A549 (cell line): ENCODE measurements around the gene PIK3CA. TPM values are rescaled to one million over a fixed set of nuclear protein-coding genes. Genes with fewer than 3 reads are reported as not detected.
"Not testable (repeated sequence)": the region's sequence is repeated elsewhere in the genome, so short reads cannot be mapped to it uniquely, and the experiment has no call there.

ENCODE experiments used
- ATAC-seq, 2 experiments: fragments of 200-7000 bp in 1 of 2; fragments of >200 bp in 1 of 2; cut with Nextera tagmentation in 1 of 2; cut with Tn5 transposase in 1 of 2; 3 replicates each; pipeline versions ENCODE4 v1.8.0 to v1.9.1; 2018 to 2020; ENCODE audit warnings: mild to moderate bottlenecking in 1 of 2, moderate library complexity in 1 of 2
- CTCF ChIA-PET: fragments of 300-600 bp; sonication (Branson Sonifier 250); formaldehyde crosslinking; extraction: SDS; loops from one replicate; lab custom pipeline; 2021; ENCODE audit warnings: antibody characterized with exemption, inconsistent platforms; lab: Yijun Ruan, JAX
- POLR2A ChIA-PET: fragments of 350-600 bp; formaldehyde crosslinking; extraction: SDS; loops from one replicate; lab custom pipeline; 2021; ENCODE audit warnings: antibody characterized with exemption, inconsistent platforms; lab: Yijun Ruan, JAX
- DNase-seq, 2 experiments: peaks; one replicate each; pipeline versions ENCODE4 v3.0.0 to v3.0.0-alpha.2; 2011 to 2016; ENCODE audit warnings: low read depth in 1 of 2, low spot score in 1 of 2
- FAIRE-seq: peaks from 2 replicates; lab custom pipeline; 2011; peaks lifted over from hg19 to GRCh38; lab: Jason Lieb, UNC
- H3K27ac ChIP-seq, 2 experiments: fragments of >200 bp; sonication (Bioruptor Twin); formaldehyde crosslinking; 3 replicates each; pipeline ENCODE4 v1.5.1; 2016 to 2017
- H3K4me1 ChIP-seq: fragments of >200 bp; sonication (Bioruptor Twin); formaldehyde crosslinking; 3 replicates; pipeline ENCODE4 v1.6.1; 2016
- H3K4me2 ChIP-seq: fragments of >200 bp; sonication (Bioruptor Twin); formaldehyde crosslinking; 3 replicates; pipeline ENCODE4 v1.6.1; 2016
- H3K4me3 ChIP-seq: fragments of >200 bp; sonication (Bioruptor Twin); formaldehyde crosslinking; 3 replicates; pipeline ENCODE4 v1.5.1; 2016
- H3K9me3 ChIP-seq: fragments of >200 bp; sonication (Bioruptor Twin); formaldehyde crosslinking; 3 replicates; pipeline ENCODE4 v1.6.1; 2016
- ATOH8 ChIP-seq: fragments of 250-450 bp; sonication (Bioruptor Pico); IDR thresholded peaks from 2 replicates; pipeline ENCODE4 v1.5.0; 2020; ENCODE audit warnings: low read depth, mild to moderate bottlenecking, moderate library complexity
- CBX8 ChIP-seq: fragments of 200-600 bp; sonication (generic); IDR thresholded peaks from 2 replicates; pipeline ENCODE4 v1.6.1; 2016
- CHD2 ChIP-seq: fragments of 150-350 bp; IDR thresholded peaks from 2 replicates; pipeline ENCODE4 v1.6.1; 2014; ENCODE audit warnings: low read length; ENCODE audit not compliant: partially characterized antibody
- CHD4 ChIP-seq: fragments of 200-600 bp; sonication (generic); IDR thresholded peaks from 2 replicates; pipeline ENCODE4 v1.6.1; 2016; ENCODE audit warnings: antibody characterized with exemption, mild to moderate bottlenecking, borderline replicate concordance
- CTCF ChIP-seq: fragments of >200 bp; sonication (Bioruptor Twin); formaldehyde crosslinking; IDR thresholded peaks from 3 replicates; pipeline ENCODE4 v1.5.1; 2016
- E2F6 ChIP-seq: IDR thresholded peaks from 2 replicates; pipeline ENCODE4 v1.6.1; 2012; ENCODE audit warnings: low read depth, borderline replicate concordance
- EHF ChIP-seq: fragments of 250-450 bp; sonication (Bioruptor Pico); IDR thresholded peaks from 2 replicates; pipeline ENCODE4 v1.5.0; 2020; ENCODE audit warnings: mild to moderate bottlenecking
- ELK1 ChIP-seq: fragments of 150-350 bp; IDR thresholded peaks from 2 replicates; pipeline ENCODE4 v1.6.1; 2014; ENCODE audit warnings: low read depth, mild to moderate bottlenecking, low read length
- EP300 ChIP-seq, 2 experiments: fragments of >200 bp; sonication (Bioruptor Twin); formaldehyde crosslinking; IDR thresholded peaks; 2 replicates in 1 of 2; 3 replicates in 1 of 2; pipeline ENCODE4 v1.6.1; 2016 to 2017
- ESRRA ChIP-seq: fragments of 150-350 bp; IDR thresholded peaks from 2 replicates; pipeline ENCODE4 v1.6.1; 2014; ENCODE audit warnings: mild to moderate bottlenecking, low read length, borderline replicate concordance
- FOXS1 ChIP-seq: fragments of 250-450 bp; sonication (Bioruptor Pico); IDR thresholded peaks from 2 replicates; pipeline ENCODE4 v1.5.0; 2020; ENCODE audit warnings: mild to moderate bottlenecking, moderate library complexity
- HDAC2 ChIP-seq: fragments of 200-600 bp; sonication (generic); IDR thresholded peaks from 2 replicates; pipeline ENCODE4 v1.6.1; 2016
- HES2 ChIP-seq: fragments of >200 bp; sonication (Bioruptor Twin); formaldehyde crosslinking; IDR thresholded peaks from 2 replicates; pipeline ENCODE4 v1.6.1; 2016
- HOXB5 ChIP-seq: fragments of 250-450 bp; sonication (Bioruptor Pico); IDR thresholded peaks from 2 replicates; pipeline ENCODE4 v1.5.0; 2020; ENCODE audit warnings: mild to moderate bottlenecking, moderate library complexity
- KDM5A ChIP-seq: fragments of 200-600 bp; sonication (generic); IDR thresholded peaks from 2 replicates; pipeline ENCODE4 v1.6.1; 2016; ENCODE audit warnings: antibody characterized with exemption, mild to moderate bottlenecking
- MAX ChIP-seq: IDR thresholded peaks from 2 replicates; pipeline ENCODE4 v1.6.1; 2012
- NFE2L2 ChIP-seq: fragments of 150-350 bp; conservative IDR thresholded peaks from 2 replicates; pipeline ENCODE4 v1.6.1; 2014; ENCODE audit warnings: low read length
- PHF8 ChIP-seq: fragments of 200-600 bp; sonication (generic); IDR thresholded peaks from 2 replicates; pipeline ENCODE4 v1.6.1; 2016; ENCODE audit warnings: low read depth, mild to moderate bottlenecking, antibody characterized with exemption, moderate library complexity, borderline replicate concordance
- POLR2A ChIP-seq: IDR thresholded peaks from 2 replicates; pipeline ENCODE4 v1.6.1; 2012; ENCODE audit warnings: mild to moderate bottlenecking, low read length
- RAD21 ChIP-seq, 2 experiments: fragments of >200 bp in 1 of 2; sonication (Bioruptor Twin) in 1 of 2; formaldehyde crosslinking in 1 of 2; IDR thresholded peaks in 1 of 2; conservative IDR thresholded peaks in 1 of 2; 2 replicates in 1 of 2; 3 replicates in 1 of 2; pipeline ENCODE4 v1.6.1; 2012 to 2018; ENCODE audit warnings: inconsistent platforms in 1 of 2
- RARB ChIP-seq: fragments of 250-450 bp; sonication (Bioruptor Pico); IDR thresholded peaks from 2 replicates; pipeline ENCODE4 v1.8.0; 2021; ENCODE audit warnings: mild to moderate bottlenecking, moderate library complexity
- RFX5 ChIP-seq: fragments of 450-650 bp; IDR thresholded peaks from 2 replicates; pipeline ENCODE4 v1.7.1; 2014; ENCODE audit warnings: antibody characterized with exemption, mild to moderate bottlenecking, moderate library complexity
- RNF2 ChIP-seq: fragments of 200-600 bp; sonication (generic); IDR thresholded peaks from 2 replicates; pipeline ENCODE4 v1.6.1; 2016; ENCODE audit warnings: low read depth, mild to moderate bottlenecking, antibody characterized with exemption, moderate library complexity, borderline replicate concordance
- SMC3 ChIP-seq: fragments of >200 bp; sonication (Bioruptor Twin); formaldehyde crosslinking; IDR thresholded peaks from 3 replicates; pipeline ENCODE4 v1.6.1; 2018; ENCODE audit warnings: inconsistent platforms
- SREBF2 ChIP-seq: fragments of 450-650 bp; IDR thresholded peaks from 2 replicates; pipeline ENCODE4 v1.6.1; 2014; ENCODE audit warnings: mild to moderate bottlenecking, moderate library complexity
- TFCP2L1 ChIP-seq: fragments of 250-450 bp; sonication (Bioruptor Pico); IDR thresholded peaks from 2 replicates; pipeline ENCODE4 v1.5.0; 2021; ENCODE audit warnings: mild to moderate bottlenecking
- ZFP36 ChIP-seq: fragments of 450-650 bp; IDR thresholded peaks from 2 replicates; pipeline ENCODE4 v1.6.1; 2014; ENCODE audit warnings: borderline replicate concordance; ENCODE audit not compliant: partially characterized antibody
- ZSCAN20 ChIP-seq: fragments of 250-450 bp; sonication (Bioruptor Pico); IDR thresholded peaks from 2 replicates; pipeline ENCODE4 v1.8.0; 2022; ENCODE audit warnings: mild to moderate bottlenecking, moderate library complexity
- WGBS: methylation state at CpG from one replicate; pipeline ENCODE4 v1.1.6; 2017; ENCODE audit errors: missing lambda C conversion rate; 5-methylcytosine and 5-hydroxymethylcytosine counted together
- polyA plus RNA-seq, 4 experiments: library from polyadenylated mRNA; depleted of rRNA in 3 of 4; stranded (reverse); fragments of >200 nt; fragmentation: RNase III in 1 of 4; extraction: RNeasy Plus Mini Kit Qiagen cat#74134 plus additional on column Dnase treatment in 1 of 4; gene quantifications; 2 replicates in 3 of 4; 3 replicates in 1 of 4; pipeline ENCODE4 v1.2.3, GENCODE V29; 2011 to 2017

Gene PIK3CA
- polyA plus RNA-seq, 2 of the 4 experiments (the other 2 are of a cell fraction) = 6.2 to 10.3 TPM

GRCh38 chr3:179113903-179114302 is 34.3 kb upstream of the PIK3CA start:
- ATAC-seq = no peak
- POLR2A ChIA-PET = no interaction called here
- no peak for FAIRE-seq

GRCh38 chr3:179115444-179115843 is 32.7 kb upstream of the PIK3CA start:
- H3K4me1 ChIP-seq, DNase-seq, H3K9me3 ChIP-seq, ATAC-seq, H3K4me3 ChIP-seq, FAIRE-seq, POLR2A ChIA-PET, H3K27ac ChIP-seq, H3K4me2 ChIP-seq: not testable (repeated sequence)
- CTCF ChIA-PET = interaction anchor here (1.0 kb wide), 1 partner anchor 10 kb away, joined by 4 read pairs; no protein-coding TSS in a partner anchor
- WGBS = 8% methylated on average over 1 of the region's 1 CpG

More at GRCh38 chr3:179113903-179114302, 34.3 kb upstream of the PIK3CA start:
- Histone ChIP-seq H3K9me3 (peaks cover 1% of the 10 kb centered on the region; the same call in 1 of the 3 replicates), H3K4me2 (no peak overlapping the region), H3K4me1 (no peaks in the 10 kb centered on the region), H3K27ac (no peak overlapping the region), H3K4me3 (no peak overlapping the region)
- no peak for DNase-seq
- CTCF ChIA-PET = no interaction called here
- 49% methylated on average over 2 of the region's 2 CpGs for WGBS
- TF ChIP-seq FOXS1 (CRISPR knock-in tag) (no peak), RAD21 (conservative IDR thresholded peaks at IDR 0.05 in 1 of 2, IDR thresholded peaks at IDR 0.05 in 1 of 2) (no peak), HDAC2 (no peak), EP300 (IDR thresholded peaks at IDR 0.05) (no peak), POLR2A (no peak), CTCF (no peak), MAX (no peak), KDM5A (no peak), HES2 (no peak), ZFP36 (no peak), RNF2 (no peak), ATOH8 (CRISPR knock-in tag) (no peak), CHD2 (no peak), ZSCAN20 (CRISPR knock-in tag) (no peak), ESRRA (no peak), CBX8 (no peak), RFX5 (no peak), SREBF2 (no peak)

- ATAC-seq (no peak), FAIRE-seq (no peak), DNase-seq (no peak)
- Histone ChIP-seq H3K4me1 (no peaks in the 10 kb centered on the region), H3K4me2 (no peak overlapping the region), H3K4me3 (no peak overlapping the region), H3K27ac (no peak overlapping the region), H3K9me3 (no peaks in the 10 kb centered on the region)
- TF ChIP-seq CHD4 = no peak
- TF ChIP-seq EHF (CRISPR knock-in tag) = no peak
- TF ChIP-seq RARB (CRISPR knock-in tag) = no peak
- no peak for TF ChIP-seq HOXB5
- TF ChIP-seq NFE2L2 = no peak
- no peak for TF ChIP-seq E2F6
- no peak for TF ChIP-seq SREBF2
- no peak for TF ChIP-seq FOXS1 (CRISPR knock-in tag)
- no peak for TF ChIP-seq PHF8
- TF ChIP-seq SMC3 = no peak
- no peak for TF ChIP-seq TFCP2L1 (CRISPR knock-in tag)
- no peak for TF ChIP-seq ELK1
- ChIA-PET CTCF (no interaction called here), POLR2A (no interaction called here)
- WGBS = 5% methylated on average over 2 of the region's 2 CpGs
Observed at GRCh38 chr3:179116816-179117215, 31.3 kb upstream of the PIK3CA start.

GRCh38 chr3:179132191-179132890 is 15.8 kb upstream of the PIK3CA start:
- FAIRE-seq, DNase-seq, POLR2A ChIA-PET, CTCF ChIA-PET, H3K9me3 ChIP-seq, H3K4me3 ChIP-seq, ATAC-seq, H3K4me1 ChIP-seq, H3K4me2 ChIP-seq, H3K27ac ChIP-seq: not testable (repeated sequence)
- WGBS = 95% methylated on average over 3 of the region's 27 CpGs
